ENCODE results near the gene ANGPT4.

ANGPT4 gene

DNA sequence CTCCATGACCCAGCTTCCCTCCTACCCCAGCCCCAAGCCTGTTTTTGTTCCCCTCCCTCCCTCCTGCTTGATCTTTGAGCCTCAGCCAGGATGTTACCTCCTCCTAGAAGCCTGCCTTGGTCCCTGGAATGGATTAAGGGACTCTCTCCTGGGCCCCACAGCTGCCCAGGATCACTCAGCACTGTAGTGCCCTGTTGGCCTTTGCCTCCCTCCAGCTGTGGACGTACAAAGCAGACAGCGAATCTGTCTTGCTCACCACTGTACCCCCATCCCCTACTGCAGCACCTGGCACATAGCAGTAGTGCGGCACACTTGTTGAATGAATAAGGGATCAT lies 94.4 kb downstream of the ANGPT4 start:
- no peak for DNase-seq (ENCODE audit: low spot score)
- TF ChIP-seq CTCF (IDR thresholded peaks at IDR 0.05; ENCODE audit: extremely low read depth, insufficient read depth, missing control alignments) = no peak
- in situ Hi-C loops (cut with MboI; ENCODE audit: low pct_unique_long_range_greater_than_20kb, low sequenced_read_pairs, unreplicated experiment) = loop anchor here (25.0 kb wide), 1 partner anchor 391 kb away; the partner anchor contains the start of gene C20orf202

DNA sequence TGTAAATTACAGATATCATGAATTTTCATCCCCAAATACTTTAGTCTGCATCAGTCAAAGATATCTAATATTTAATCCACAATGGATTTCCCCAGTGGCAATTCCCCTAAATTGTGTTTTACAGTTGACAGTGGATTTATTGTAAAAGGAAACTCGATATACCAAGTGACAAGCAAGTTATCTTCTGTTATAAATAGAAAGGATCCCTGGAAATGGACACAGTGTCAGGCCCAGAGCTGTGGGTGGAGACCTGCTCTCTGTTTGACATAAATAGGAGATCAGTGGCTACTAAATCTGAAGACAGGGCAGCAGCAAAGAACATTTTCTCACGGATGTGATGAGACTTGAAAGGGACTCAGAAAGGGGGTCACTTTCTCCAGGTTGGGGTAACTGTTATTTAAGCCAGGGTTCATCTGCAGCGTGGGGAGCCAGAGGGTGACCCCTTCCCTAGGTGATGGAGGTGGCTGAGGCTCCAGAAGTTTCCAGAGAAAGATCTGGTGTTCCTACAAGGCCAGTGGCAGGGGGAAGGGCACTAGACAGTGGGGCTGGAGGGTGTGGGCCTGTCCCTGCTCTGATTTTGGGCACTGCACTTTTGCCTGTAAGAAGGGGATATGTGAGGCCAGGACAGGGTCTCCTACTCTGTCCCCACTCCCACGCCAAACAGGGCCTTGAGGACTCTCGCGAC lies 94.9 kb downstream of the ANGPT4 start:
- no peak for TF ChIP-seq CTCF (IDR thresholded peaks at IDR 0.05; ENCODE audit: extremely low read depth, insufficient read depth, missing control alignments)
- DNase-seq (ENCODE audit: low spot score) = no peak
- in situ Hi-C loops (cut with MboI; ENCODE audit: low pct_unique_long_range_greater_than_20kb, low sequenced_read_pairs, unreplicated experiment) = loop anchor here (25.0 kb wide), 1 partner anchor 391 kb away; the partner anchor contains the start of gene C20orf202

GRCh38 chr20:820323-820953 lies 95.7 kb downstream of the ANGPT4 start:
- no peak for TF ChIP-seq CTCF (IDR thresholded peaks at IDR 0.05; ENCODE audit: extremely low read depth, insufficient read depth, missing control alignments)
- in situ Hi-C loops (cut with MboI; ENCODE audit: low pct_unique_long_range_greater_than_20kb, low sequenced_read_pairs, unreplicated experiment) = loop anchor here (25.0 kb wide), 1 partner anchor 392 kb away; the partner anchor contains the start of gene C20orf202
- DNase-seq (ENCODE audit: low spot score) = no peak
